Tibial nerve (tissue), 4 donors: ENCODE results near the gene HMOX1.

Experiments used
- CTCF ChIP-seq, 5 experiments: fragments of 200-600 bp in 3 of 5; fragments of 450-650 bp in 2 of 5; sonication (generic) in 3 of 5; IDR thresholded peaks; one replicate each; pipeline ENCODE4 v1.5.1; 2016 to 2019; ENCODE audit warnings: antibody characterized with exemption in 5 of 5, mild to moderate bottlenecking in 3 of 5, moderate library complexity in 2 of 5
- EP300 ChIP-seq, 2 donors: sonication (generic); formaldehyde crosslinking; IDR thresholded peaks; one replicate each; pipeline ENCODE4 v1.6.1; 2017; ENCODE audit warnings: antibody characterized with exemption in 2 of 2, mild to moderate bottlenecking in 1 of 2

DNA sequence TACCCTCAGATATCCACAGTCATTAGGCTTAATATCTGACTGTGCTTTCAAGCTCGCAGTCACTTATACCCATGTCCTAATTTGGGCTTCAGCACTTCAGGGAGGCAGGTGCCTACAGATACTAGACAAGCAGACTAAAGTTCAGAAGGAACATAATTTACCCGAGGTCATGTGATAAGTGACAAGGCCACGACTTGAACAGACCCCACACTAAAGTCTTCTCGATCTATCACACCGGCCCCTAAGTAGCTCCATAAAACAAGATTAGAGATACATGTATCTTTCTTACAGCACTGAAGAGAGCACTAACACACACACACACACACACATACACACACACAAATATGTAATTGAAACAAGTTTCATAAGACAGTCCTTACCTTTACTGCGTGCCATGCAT is 48.6 kb upstream of the HMOX1 start:
- TF ChIP-seq EP300 (IDR thresholded peaks at IDR 0.05) (no peak), CTCF (IDR thresholded peaks at IDR 0.05) (no peak)
